Right cardiac atrium (tissue), 5 donors: ENCODE results near the gene CNGA1. TPM values are rescaled to one million over a fixed set of nuclear protein-coding genes. Genes with fewer than 3 reads are reported as not detected.

Experiments
- ATAC-seq, 2 donors: fragments of 200-7000 bp; cut with Tn5 transposase; one replicate each; pipeline versions ENCODE4 v1.8.0 to v1.9.1; 2020; ENCODE audit warnings: moderate library complexity in 2 of 2, mild to moderate bottlenecking in 1 of 2
- DNase-seq, 3 donors: peaks; one replicate each; pipeline ENCODE4 v3.0.0-alpha.2; 2020
- H3K27ac ChIP-seq: one replicate; pipeline ENCODE4 v1.5.1; 2013; ENCODE audit warnings: mild to moderate bottlenecking, low read length, control low read depth, moderate library complexity
- H3K27me3 ChIP-seq: one replicate; pipeline ENCODE4 v1.6.1; 2013; ENCODE audit not compliant: control insufficient read depth, insufficient read depth
- H3K4me1 ChIP-seq: one replicate; pipeline ENCODE4 v1.6.1; 2013; ENCODE audit warnings: low read length; ENCODE audit not compliant: control insufficient read depth, insufficient read depth
- H3K4me3 ChIP-seq: one replicate; pipeline ENCODE4 v1.5.1; 2013; ENCODE audit warnings: low read length, control low read depth
- H3K9me3 ChIP-seq: one replicate; pipeline ENCODE4 v1.6.1; 2013; ENCODE audit warnings: low read length; ENCODE audit not compliant: control insufficient read depth
- WGBS: extraction: QIAGEN DNeasy Blood & Tissue Kit; methylation state at CpG from one replicate; pipeline ENCODE4 v1.1.7; 2013; 5-methylcytosine and 5-hydroxymethylcytosine counted together
- intact Hi-C, 4 donors: fragments of 100-400 bp; cut with DNase I; formaldehyde crosslinking; loops; one replicate each; pipeline versions ENCODE4 v1.11.0 to v1.14.0; 2022 to 2023
- polyA plus RNA-seq: library from polyadenylated mRNA; stranded (reverse); fragments of 200-250 nt; gene quantifications from one replicate; pipeline ENCODE4 v1.2.3, GENCODE V29; 2013
- total RNA-seq, 4 donors: library from RNA; stranded (reverse); fragmentation: NEBNext Ultra II Directional; extraction: Animal tissue kit (Norgen Biotek cat#: 25700); gene quantifications; one replicate each; pipeline ENCODE4 v1.2.1, GENCODE V29; 2021
- donor health status: healthy with polysubstance abuse.
- donor health status: DM: no; HTN: yes; CAD: no.
- donor health status: DM: no; HTN: no; CAD: no.
- donor health status: DM: no; HTN: yes; CAD: no; lungs with severe emphysema.
- donor health status: DM: yes; HTN: yes; CAD: no.

The CNGA1 gene
- total and polyA plus RNA-seq, 5 donors, result 0.42 to 0.48 TPM; not detected in 3

- intact Hi-C loops, result no loop called here
- H3K27me3 ChIP-seq, result no peaks in the 10 kb centered on the region
- ATAC-seq (no peak), DNase-seq (no peak)
- no peak overlapping the region for H3K4me3 ChIP-seq
- H3K4me1 ChIP-seq, result no peaks in the 10 kb centered on the region
- H3K27ac ChIP-seq, result no peak overlapping the region
- no peaks in the 10 kb centered on the region for H3K9me3 ChIP-seq
- 57% methylated on average over 3 of the region's 3 CpGs for WGBS
Measured at GRCh38 chr4:48030470-48030869, 14.0 kb upstream of the CNGA1 start.

GRCh38 chr4:48028696-48029095 is 12.2 kb upstream of the CNGA1 start:
- intact Hi-C loops, result no loop called here
- no peaks in the 10 kb centered on the region for H3K9me3 ChIP-seq
- H3K27me3 ChIP-seq, result no peaks in the 10 kb centered on the region
- H3K27ac ChIP-seq, result no peak overlapping the region
- WGBS, result 36% methylated on average over 2 of the region's 2 CpGs
- H3K4me1 ChIP-seq, result no peaks in the 10 kb centered on the region
- DNase-seq, result no peak
- no peak for ATAC-seq
- H3K4me3 ChIP-seq, result no peak overlapping the region

- Histone ChIP-seq H3K4me3 (no peak overlapping the region), H3K27ac (no peak overlapping the region), H3K4me1 (no peaks in the 10 kb centered on the region), H3K27me3 (no peaks in the 10 kb centered on the region), H3K9me3 (no peaks in the 10 kb centered on the region)
- intact Hi-C loops, result no loop called here
- DNase-seq (no peak), ATAC-seq (no peak)
Measured at GRCh38 chr4:48027653-48028052, 11.2 kb upstream of the CNGA1 start.

GRCh38 chr4:48025005-48025404 is 8.5 kb upstream of the CNGA1 start:
- H3K4me3 ChIP-seq, result no peak overlapping the region
- no peaks in the 10 kb centered on the region for H3K27me3 ChIP-seq
- H3K27ac ChIP-seq, result no peak overlapping the region
- DNase-seq (no peak), ATAC-seq (no peak)
- intact Hi-C loops, result no loop called here
- no peaks in the 10 kb centered on the region for H3K9me3 ChIP-seq
- 22% methylated on average over 2 of the region's 2 CpGs for WGBS
- no peaks in the 10 kb centered on the region for H3K4me1 ChIP-seq

GRCh38 chr4:48024522-48024921 is 8.0 kb upstream of the CNGA1 start:
- no peaks in the 10 kb centered on the region for H3K4me1 ChIP-seq
- intact Hi-C loops, result no loop called here
- no peak overlapping the region for H3K27ac ChIP-seq
- no peaks in the 10 kb centered on the region for H3K9me3 ChIP-seq
- no peak overlapping the region for H3K4me3 ChIP-seq
- no peak for ATAC-seq
- no peaks in the 10 kb centered on the region for H3K27me3 ChIP-seq
- WGBS, result 57% methylated on average over 4 of the region's 4 CpGs
- DNase-seq, result no peak

- no peak for ATAC-seq
Measured at GRCh38 chr4:48022192-48022799, 5.8 kb upstream of the CNGA1 start.

GRCh38 chr4:48021100-48021499 is 4.6 kb upstream of the CNGA1 start:
- no peak for DNase-seq

More at GRCh38 chr4:48022192-48022799, 5.8 kb upstream of the CNGA1 start:
- intact Hi-C loops, result no loop called here
- Histone ChIP-seq H3K27me3 (no peaks in the 10 kb centered on the region), H3K9me3 (no peaks in the 10 kb centered on the region), H3K4me1 (no peaks in the 10 kb centered on the region), H3K4me3 (no peak overlapping the region), H3K27ac (no peak overlapping the region)
- 64% methylated on average over 3 of the region's 3 CpGs for WGBS
- DNase-seq, result no peak

GRCh38 chr4:48018112-48018511 is 1.6 kb upstream of the CNGA1 start:
- intact Hi-C loops, result no loop called here
- ATAC-seq (no peak), DNase-seq (no peak)
- Histone ChIP-seq H3K27ac (no peak overlapping the region), H3K4me1 (no peaks in the 10 kb centered on the region), H3K9me3 (no peaks in the 10 kb centered on the region), H3K27me3 (no peaks in the 10 kb centered on the region), H3K4me3 (no peak overlapping the region)
- 74% methylated on average over 2 of the region's 2 CpGs for WGBS

More at GRCh38 chr4:48021100-48021499, 4.6 kb upstream of the CNGA1 start:
- WGBS, result 95% methylated on average over 1 of the region's 1 CpG
- Histone ChIP-seq H3K4me1 (no peaks in the 10 kb centered on the region), H3K27me3 (no peaks in the 10 kb centered on the region), H3K9me3 (no peaks in the 10 kb centered on the region), H3K27ac (no peak overlapping the region), H3K4me3 (no peak overlapping the region)
- ATAC-seq, result no peak
- intact Hi-C loops, result no loop called here

- ATAC-seq, result peak; percentile 64 to 85
- intact Hi-C loops, result no loop called here
- H3K27ac ChIP-seq, result no peak overlapping the region
- no peaks in the 10 kb centered on the region for H3K9me3 ChIP-seq
- H3K27me3 ChIP-seq, result no peaks in the 10 kb centered on the region
- peak overlapping the region; percentile 60 for H3K4me3 ChIP-seq
- WGBS, result 1% methylated on average over 35 of the region's 35 CpGs
- H3K4me1 ChIP-seq, result no peaks in the 10 kb centered on the region
- DNase-seq, result peak; percentile 56 to 76 (median 61)
Measured at GRCh38 chr4:48017108-48017571, 659 bp upstream of the CNGA1 start.

GRCh38 chr4:48015678-48016077 is 803 bp downstream of the CNGA1 start:
- no peak overlapping the region for H3K27ac ChIP-seq
- intact Hi-C loops, result no loop called here

GRCh38 chr4:48015216-48015615 is 1.3 kb downstream of the CNGA1 start:
- Histone ChIP-seq H3K4me1 (no peaks in the 10 kb centered on the region), H3K27me3 (no peaks in the 10 kb centered on the region), H3K4me3 (no peak overlapping the region), H3K27ac (no peak overlapping the region), H3K9me3 (no peaks in the 10 kb centered on the region)
- WGBS, result 95% methylated on average over 4 of the region's 4 CpGs
- intact Hi-C loops, result no loop called here
- DNase-seq, result no peak
- no peak for ATAC-seq

More at GRCh38 chr4:48015678-48016077, 803 bp downstream of the CNGA1 start:
- Histone ChIP-seq H3K4me3 (no peak overlapping the region), H3K27me3 (no peaks in the 10 kb centered on the region), H3K9me3 (no peaks in the 10 kb centered on the region), H3K4me1 (no peaks in the 10 kb centered on the region)
- ATAC-seq (no peak), DNase-seq (no peak)
- 94% methylated on average over 5 of the region's 5 CpGs for WGBS

- H3K27me3 ChIP-seq, result no peaks in the 10 kb centered on the region
- ATAC-seq, result no peak
- H3K9me3 ChIP-seq, result no peaks in the 10 kb centered on the region
- H3K27ac ChIP-seq, result no peak overlapping the region
- DNase-seq, result no peak
- WGBS, result 51% methylated on average over 3 of the region's 3 CpGs
- no peak overlapping the region for H3K4me3 ChIP-seq
- intact Hi-C loops, result loop anchor here in 1 of 4 donors (5.0 kb wide), 1 partner anchor 74 kb away; no protein-coding TSS in a partner anchor
- H3K4me1 ChIP-seq, result no peaks in the 10 kb centered on the region
Measured at GRCh38 chr4:48012824-48013223, 3.7 kb downstream of the CNGA1 start.
